HEK293 (cell line): ENCODE measurements around the gene CBLL1.

Experiments used
- CTCF ChIA-PET: fragments of 350-600 bp; formaldehyde crosslinking; extraction: SDS; loops from one replicate; lab custom pipeline; 2021; ENCODE audit warnings: antibody characterized with exemption; lab: Yijun Ruan, JAX
- POLR2A ChIA-PET: fragments of 300-600 bp; formaldehyde crosslinking; extraction: SDS; loops from one replicate; lab custom pipeline; 2020; ENCODE audit warnings: antibody characterized with exemption, inconsistent platforms; lab: Yijun Ruan, JAX
- H3K27ac ChIP-seq: fragments of 200-500 bp; sonication (Bioruptor generic); 2 replicates; pipeline ENCODE4 v1.5.1; 2014; ENCODE audit warnings: low read depth, low read length, control low read depth, inconsistent platforms; ENCODE audit errors: extremely low read depth
- H3K36me3 ChIP-seq, 2 experiments: fragments of 200-500 bp in 1 of 2; sonication (Bioruptor generic) in 1 of 2; 1 replicate in 1 of 2; 2 replicates in 1 of 2; pipeline ENCODE4 v1.5.1; 2014 to 2017; ENCODE audit warnings: inconsistent platforms in 2 of 2, low read length in 2 of 2; ENCODE audit not compliant: control insufficient read depth in 2 of 2, insufficient read depth in 1 of 2
- H3K4me1 ChIP-seq: fragments of 200-500 bp; sonication (Bioruptor generic); 2 replicates; pipeline ENCODE4 v1.5.1; 2014; ENCODE audit warnings: mild to moderate bottlenecking, low read length, inconsistent platforms; ENCODE audit not compliant: control insufficient read depth, insufficient read depth
- H3K4me3 ChIP-seq: 2 replicates; pipeline ENCODE4 v1.5.1; 2011; ENCODE audit warnings: low read depth, mild to moderate bottlenecking, control low read depth, low read length, moderate library complexity
- H3K9me3 ChIP-seq: fragments of 200-500 bp; sonication (Bioruptor generic); 2 replicates; pipeline ENCODE4 v1.5.1; 2014; ENCODE audit warnings: low read depth, low read length, inconsistent platforms; ENCODE audit not compliant: control insufficient read depth, insufficient read depth
- ZNF19 ChIP-seq: fragments of 450-650 bp; formaldehyde crosslinking; IDR thresholded peaks from 2 replicates; pipeline ENCODE4; 2016; ENCODE audit warnings: missing biosample characterization, missing genetic modification characterization, low read depth
- ZNF335 ChIP-seq: fragments of 450-650 bp; formaldehyde crosslinking; conservative IDR thresholded peaks from 2 replicates; pipeline ENCODE4 v1.5.1; 2016; ENCODE audit warnings: missing biosample characterization, missing genetic modification characterization
- ZNF404 ChIP-seq: fragments of 450-650 bp; formaldehyde crosslinking; IDR thresholded peaks from 2 replicates; pipeline ENCODE4 v1.5.1; 2017; ENCODE audit warnings: missing biosample characterization, missing genetic modification characterization
- ZNF555 ChIP-seq: fragments of 450-650 bp; formaldehyde crosslinking; conservative IDR thresholded peaks from 2 replicates; pipeline ENCODE4 v1.5.1; 2017; ENCODE audit warnings: missing biosample characterization, mild to moderate bottlenecking, missing genetic modification characterization, inconsistent platforms
- ZNF600 ChIP-seq: fragments of 450-650 bp; formaldehyde crosslinking; IDR thresholded peaks from 2 replicates; pipeline ENCODE4 v1.5.1; 2016; ENCODE audit warnings: missing biosample characterization, missing genetic modification characterization
- ZNF624 ChIP-seq: fragments of 450-650 bp; formaldehyde crosslinking; IDR thresholded peaks from 2 replicates; pipeline ENCODE4 v1.5.1; 2017; ENCODE audit warnings: missing biosample characterization, missing genetic modification characterization
- ZNF670 ChIP-seq: fragments of 450-650 bp; formaldehyde crosslinking; IDR thresholded peaks from 2 replicates; pipeline ENCODE4 v1.5.1; 2016; ENCODE audit warnings: missing biosample characterization, missing genetic modification characterization, low read depth
- ZNF747 ChIP-seq: fragments of 450-650 bp; formaldehyde crosslinking; IDR thresholded peaks from 2 replicates; pipeline ENCODE4 v1.5.1; 2016; ENCODE audit warnings: missing biosample characterization, missing genetic modification characterization
- ZNF777 ChIP-seq: fragments of 450-650 bp; formaldehyde crosslinking; IDR thresholded peaks from 2 replicates; pipeline ENCODE4 v1.5.1; 2017; ENCODE audit warnings: missing biosample characterization, missing genetic modification characterization, borderline replicate concordance
- ZNF837 ChIP-seq: fragments of 450-650 bp; formaldehyde crosslinking; IDR thresholded peaks from 2 replicates; pipeline ENCODE4 v1.5.1; 2016; ENCODE audit warnings: missing biosample characterization, missing genetic modification characterization
- ZXDB ChIP-seq: fragments of 450-650 bp; formaldehyde crosslinking; IDR thresholded peaks from 2 replicates; pipeline ENCODE4 v1.5.1; 2016; ENCODE audit warnings: missing biosample characterization, missing genetic modification characterization
- TF ChIP-seq, protein P1 (sequence below): fragments of 450-650 bp; formaldehyde crosslinking; IDR thresholded peaks from 2 replicates; pipeline ENCODE4 v1.5.1; 2016; ENCODE audit warnings: missing biosample characterization, missing genetic modification characterization, borderline replicate concordance
- TF ChIP-seq, protein P2 (sequence below): fragments of 450-650 bp; formaldehyde crosslinking; IDR thresholded peaks from 2 replicates; pipeline ENCODE4 v1.5.1; 2016; ENCODE audit warnings: missing biosample characterization, missing genetic modification characterization, low read depth
- TF ChIP-seq, protein P3 (sequence below): fragments of 450-650 bp; formaldehyde crosslinking; IDR thresholded peaks from 2 replicates; pipeline ENCODE4 v1.5.1; 2017; ENCODE audit warnings: missing biosample characterization, missing genetic modification characterization
- TF ChIP-seq, protein P4 (sequence below): fragments of 450-650 bp; formaldehyde crosslinking; IDR thresholded peaks from 2 replicates; pipeline ENCODE4 v1.5.1; 2016; ENCODE audit warnings: missing biosample characterization, missing genetic modification characterization
- TF ChIP-seq, protein P5 (sequence below): fragments of 450-650 bp; formaldehyde crosslinking; IDR thresholded peaks from 2 replicates; pipeline ENCODE4 v1.5.1; 2016; ENCODE audit warnings: missing biosample characterization, missing genetic modification characterization
- TF ChIP-seq, protein P6 (sequence below): fragments of 450-650 bp; formaldehyde crosslinking; IDR thresholded peaks from 2 replicates; pipeline ENCODE4 v1.5.1; 2016; ENCODE audit warnings: missing biosample characterization, missing genetic modification characterization
- TF ChIP-seq, protein P7 (sequence below): fragments of 450-650 bp; formaldehyde crosslinking; conservative IDR thresholded peaks from 2 replicates; pipeline ENCODE4 v1.5.1; 2016; ENCODE audit warnings: low read depth, missing biosample characterization, missing genetic modification characterization

Gene CBLL1

DNA sequence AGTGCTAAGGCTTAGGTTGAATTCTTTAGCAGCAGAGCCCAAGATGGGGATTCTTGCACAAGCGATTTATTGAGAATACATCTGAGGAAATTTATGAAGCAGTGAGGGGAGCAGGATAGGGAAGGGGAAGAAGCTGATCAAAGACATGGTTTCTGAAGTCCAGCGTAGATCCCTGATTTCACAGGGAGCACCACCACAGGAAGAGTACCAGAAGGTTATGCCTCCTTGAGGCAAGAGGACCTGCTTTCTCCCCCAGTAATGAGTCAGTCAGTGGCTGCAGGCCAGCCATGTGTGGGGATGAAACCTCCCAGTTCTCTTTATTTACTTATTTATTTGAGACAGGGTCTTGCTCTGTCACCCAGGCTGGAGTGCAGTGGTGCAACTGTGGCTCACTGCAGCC is 35.0 kb upstream of the CBLL1 start (continued):
- TF ChIP-seq, protein P1, sequence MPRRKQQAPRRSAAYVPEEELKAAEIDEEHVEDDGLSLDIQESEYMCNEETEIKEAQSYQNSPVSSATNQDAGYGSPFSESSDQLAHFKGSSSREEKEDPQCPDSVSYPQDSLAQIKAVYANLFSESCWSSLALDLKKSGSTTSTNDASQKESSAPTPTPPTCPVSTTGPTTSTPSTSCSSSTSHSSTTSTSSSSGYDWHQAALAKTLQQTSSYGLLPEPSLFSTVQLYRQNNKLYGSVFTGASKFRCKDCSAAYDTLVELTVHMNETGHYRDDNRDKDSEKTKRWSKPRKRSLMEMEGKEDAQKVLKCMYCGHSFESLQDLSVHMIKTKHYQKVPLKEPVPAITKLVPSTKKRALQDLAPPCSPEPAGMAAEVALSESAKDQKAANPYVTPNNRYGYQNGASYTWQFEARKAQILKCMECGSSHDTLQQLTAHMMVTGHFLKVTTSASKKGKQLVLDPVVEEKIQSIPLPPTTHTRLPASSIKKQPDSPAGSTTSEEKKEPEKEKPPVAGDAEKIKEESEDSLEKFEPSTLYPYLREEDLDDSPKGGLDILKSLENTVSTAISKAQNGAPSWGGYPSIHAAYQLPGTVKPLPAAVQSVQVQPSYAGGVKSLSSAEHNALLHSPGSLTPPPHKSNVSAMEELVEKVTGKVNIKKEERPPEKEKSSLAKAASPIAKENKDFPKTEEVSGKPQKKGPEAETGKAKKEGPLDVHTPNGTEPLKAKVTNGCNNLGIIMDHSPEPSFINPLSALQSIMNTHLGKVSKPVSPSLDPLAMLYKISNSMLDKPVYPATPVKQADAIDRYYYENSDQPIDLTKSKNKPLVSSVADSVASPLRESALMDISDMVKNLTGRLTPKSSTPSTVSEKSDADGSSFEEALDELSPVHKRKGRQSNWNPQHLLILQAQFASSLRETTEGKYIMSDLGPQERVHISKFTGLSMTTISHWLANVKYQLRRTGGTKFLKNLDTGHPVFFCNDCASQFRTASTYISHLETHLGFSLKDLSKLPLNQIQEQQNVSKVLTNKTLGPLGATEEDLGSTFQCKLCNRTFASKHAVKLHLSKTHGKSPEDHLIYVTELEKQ (tag by site-specific recombination) = no peak
- TF ChIP-seq ZNF600 = no peak
- TF ChIP-seq, protein P2, sequence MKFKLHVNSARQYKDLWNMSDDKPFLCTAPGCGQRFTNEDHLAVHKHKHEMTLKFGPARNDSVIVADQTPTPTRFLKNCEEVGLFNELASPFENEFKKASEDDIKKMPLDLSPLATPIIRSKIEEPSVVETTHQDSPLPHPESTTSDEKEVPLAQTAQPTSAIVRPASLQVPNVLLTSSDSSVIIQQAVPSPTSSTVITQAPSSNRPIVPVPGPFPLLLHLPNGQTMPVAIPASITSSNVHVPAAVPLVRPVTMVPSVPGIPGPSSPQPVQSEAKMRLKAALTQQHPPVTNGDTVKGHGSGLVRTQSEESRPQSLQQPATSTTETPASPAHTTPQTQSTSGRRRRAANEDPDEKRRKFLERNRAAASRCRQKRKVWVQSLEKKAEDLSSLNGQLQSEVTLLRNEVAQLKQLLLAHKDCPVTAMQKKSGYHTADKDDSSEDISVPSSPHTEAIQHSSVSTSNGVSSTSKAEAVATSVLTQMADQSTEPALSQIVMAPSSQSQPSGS (tag by site-specific recombination) = no peak

DNA sequence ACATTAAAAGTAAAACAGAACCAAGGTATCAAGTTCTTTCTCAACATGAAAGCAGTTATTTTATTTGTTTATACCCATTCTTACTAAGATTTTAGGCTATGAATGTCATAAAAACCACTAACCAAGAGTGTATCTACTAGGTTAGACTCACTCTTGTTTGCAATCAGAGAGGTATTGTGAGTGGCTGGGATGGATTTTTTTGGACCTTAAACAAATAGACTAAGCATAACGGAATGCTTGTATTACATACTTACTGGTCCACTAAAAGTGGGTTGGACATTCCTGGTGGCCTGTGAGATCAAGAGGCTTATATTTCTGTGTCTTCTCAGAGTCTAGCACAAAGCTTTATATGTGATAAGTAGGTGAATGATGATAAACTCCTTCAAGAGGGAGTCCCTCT is 32.6 kb upstream of the CBLL1 start:
- Histone ChIP-seq H3K4me1 (no peaks in the 10 kb centered on the region), H3K4me3 (no peak overlapping the region), H3K9me3 (no peaks in the 10 kb centered on the region), H3K27ac (no peak overlapping the region), H3K36me3 (no peaks in the 10 kb centered on the region)
- ChIA-PET CTCF (interaction anchor here (0.5 to 1.2 kb wide), 4 partner anchors 15 to 764 kb away, joined by 3 to 4 read pairs (median 3); no protein-coding TSS in a partner anchor), POLR2A (interaction anchor here (0.6 kb wide), 1 partner anchor 41 kb away, joined by 3 read pairs; no protein-coding TSS in a partner anchor)
- no peak for TF ChIP-seq ZNF335 (tag by site-specific recombination)
- TF ChIP-seq ZNF747 (tag by site-specific recombination) = no peak
- TF ChIP-seq ZNF670 (tag by site-specific recombination) = no peak
- no peak for TF ChIP-seq ZXDB (tag by site-specific recombination)
- TF ChIP-seq ZNF19 = no peak
- no peak for TF ChIP-seq ZNF624 (tag by site-specific recombination)
- TF ChIP-seq ZNF555 (tag by site-specific recombination) = no peak
- no peak for TF ChIP-seq ZNF777

DNA sequence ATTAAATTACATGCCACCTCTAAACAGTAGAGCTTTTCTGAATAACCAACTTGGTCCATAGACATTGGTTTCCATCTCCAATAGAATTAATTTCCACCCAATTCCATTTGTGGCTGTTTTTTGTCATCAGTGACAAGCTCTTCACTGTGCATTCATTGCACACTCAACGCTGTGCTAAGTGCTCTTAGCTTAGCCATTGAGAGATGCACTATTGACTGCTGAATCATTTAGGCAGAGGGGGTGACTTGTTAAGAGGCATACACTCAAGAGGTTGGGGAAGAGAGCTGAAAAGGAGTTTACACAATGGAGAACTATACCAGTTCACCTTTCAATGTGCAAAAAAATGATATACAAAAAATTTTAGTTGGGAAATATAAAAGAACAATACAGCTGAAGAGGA is 31.9 kb upstream of the CBLL1 start:
- CTCF ChIA-PET = interaction anchor here (0.5 to 1.2 kb wide), 4 partner anchors 12 to 765 kb away, joined by 3 to 4 read pairs (median 4); no protein-coding TSS in a partner anchor
- no peak overlapping the region for H3K4me3 ChIP-seq
- no peaks in the 10 kb centered on the region for H3K4me1 ChIP-seq
- H3K27ac ChIP-seq = no peak overlapping the region
- no peaks in the 10 kb centered on the region for H3K36me3 ChIP-seq
- H3K9me3 ChIP-seq = no peaks in the 10 kb centered on the region
- POLR2A ChIA-PET = interaction anchor here (0.6 kb wide), 1 partner anchor 40 kb away, joined by 3 read pairs; no protein-coding TSS in a partner anchor
- TF ChIP-seq, protein P3, sequence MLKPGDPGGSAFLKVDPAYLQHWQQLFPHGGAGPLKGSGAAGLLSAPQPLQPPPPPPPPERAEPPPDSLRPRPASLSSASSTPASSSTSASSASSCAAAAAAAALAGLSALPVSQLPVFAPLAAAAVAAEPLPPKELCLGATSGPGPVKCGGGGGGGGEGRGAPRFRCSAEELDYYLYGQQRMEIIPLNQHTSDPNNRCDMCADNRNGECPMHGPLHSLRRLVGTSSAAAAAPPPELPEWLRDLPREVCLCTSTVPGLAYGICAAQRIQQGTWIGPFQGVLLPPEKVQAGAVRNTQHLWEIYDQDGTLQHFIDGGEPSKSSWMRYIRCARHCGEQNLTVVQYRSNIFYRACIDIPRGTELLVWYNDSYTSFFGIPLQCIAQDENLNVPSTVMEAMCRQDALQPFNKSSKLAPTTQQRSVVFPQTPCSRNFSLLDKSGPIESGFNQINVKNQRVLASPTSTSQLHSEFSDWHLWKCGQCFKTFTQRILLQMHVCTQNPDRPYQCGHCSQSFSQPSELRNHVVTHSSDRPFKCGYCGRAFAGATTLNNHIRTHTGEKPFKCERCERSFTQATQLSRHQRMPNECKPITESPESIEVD (tag by site-specific recombination) = no peak
- TF ChIP-seq, protein P4, sequence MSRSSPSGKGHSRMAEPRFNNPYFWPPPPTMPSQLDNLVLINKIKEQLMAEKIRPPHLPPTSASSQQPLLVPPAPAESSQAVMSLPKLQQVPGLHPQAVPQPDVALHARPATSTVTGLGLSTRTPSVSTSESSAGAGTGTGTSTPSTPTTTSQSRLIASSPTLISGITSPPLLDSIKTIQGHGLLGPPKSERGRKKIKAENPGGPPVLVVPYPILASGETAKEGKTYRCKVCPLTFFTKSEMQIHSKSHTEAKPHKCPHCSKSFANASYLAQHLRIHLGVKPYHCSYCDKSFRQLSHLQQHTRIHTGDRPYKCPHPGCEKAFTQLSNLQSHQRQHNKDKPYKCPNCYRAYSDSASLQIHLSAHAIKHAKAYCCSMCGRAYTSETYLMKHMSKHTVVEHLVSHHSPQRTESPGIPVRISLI (tag by site-specific recombination) = no peak
- TF ChIP-seq, protein P5, sequence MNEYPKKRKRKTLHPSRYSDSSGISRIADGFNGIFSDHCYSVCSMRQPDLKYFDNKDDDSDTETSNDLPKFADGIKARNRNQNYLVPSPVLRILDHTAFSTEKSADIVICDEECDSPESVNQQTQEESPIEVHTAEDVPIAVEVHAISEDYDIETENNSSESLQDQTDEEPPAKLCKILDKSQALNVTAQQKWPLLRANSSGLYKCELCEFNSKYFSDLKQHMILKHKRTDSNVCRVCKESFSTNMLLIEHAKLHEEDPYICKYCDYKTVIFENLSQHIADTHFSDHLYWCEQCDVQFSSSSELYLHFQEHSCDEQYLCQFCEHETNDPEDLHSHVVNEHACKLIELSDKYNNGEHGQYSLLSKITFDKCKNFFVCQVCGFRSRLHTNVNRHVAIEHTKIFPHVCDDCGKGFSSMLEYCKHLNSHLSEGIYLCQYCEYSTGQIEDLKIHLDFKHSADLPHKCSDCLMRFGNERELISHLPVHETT (tag by site-specific recombination) = no peak
- TF ChIP-seq, protein P6, sequence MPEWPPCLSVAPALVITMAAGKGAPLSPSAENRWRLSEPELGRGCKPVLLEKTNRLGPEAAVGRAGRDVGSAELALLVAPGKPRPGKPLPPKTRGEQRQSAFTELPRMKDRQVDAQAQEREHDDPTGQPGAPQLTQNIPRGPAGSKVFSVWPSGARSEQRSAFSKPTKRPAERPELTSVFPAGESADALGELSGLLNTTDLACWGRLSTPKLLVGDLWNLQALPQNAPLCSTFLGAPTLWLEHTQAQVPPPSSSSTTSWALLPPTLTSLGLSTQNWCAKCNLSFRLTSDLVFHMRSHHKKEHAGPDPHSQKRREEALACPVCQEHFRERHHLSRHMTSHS (tag by site-specific recombination) = no peak
- no peak for TF ChIP-seq ZNF404 (tag by site-specific recombination)
- no peak for TF ChIP-seq ZNF837 (tag by site-specific recombination)
- TF ChIP-seq, protein P7, sequence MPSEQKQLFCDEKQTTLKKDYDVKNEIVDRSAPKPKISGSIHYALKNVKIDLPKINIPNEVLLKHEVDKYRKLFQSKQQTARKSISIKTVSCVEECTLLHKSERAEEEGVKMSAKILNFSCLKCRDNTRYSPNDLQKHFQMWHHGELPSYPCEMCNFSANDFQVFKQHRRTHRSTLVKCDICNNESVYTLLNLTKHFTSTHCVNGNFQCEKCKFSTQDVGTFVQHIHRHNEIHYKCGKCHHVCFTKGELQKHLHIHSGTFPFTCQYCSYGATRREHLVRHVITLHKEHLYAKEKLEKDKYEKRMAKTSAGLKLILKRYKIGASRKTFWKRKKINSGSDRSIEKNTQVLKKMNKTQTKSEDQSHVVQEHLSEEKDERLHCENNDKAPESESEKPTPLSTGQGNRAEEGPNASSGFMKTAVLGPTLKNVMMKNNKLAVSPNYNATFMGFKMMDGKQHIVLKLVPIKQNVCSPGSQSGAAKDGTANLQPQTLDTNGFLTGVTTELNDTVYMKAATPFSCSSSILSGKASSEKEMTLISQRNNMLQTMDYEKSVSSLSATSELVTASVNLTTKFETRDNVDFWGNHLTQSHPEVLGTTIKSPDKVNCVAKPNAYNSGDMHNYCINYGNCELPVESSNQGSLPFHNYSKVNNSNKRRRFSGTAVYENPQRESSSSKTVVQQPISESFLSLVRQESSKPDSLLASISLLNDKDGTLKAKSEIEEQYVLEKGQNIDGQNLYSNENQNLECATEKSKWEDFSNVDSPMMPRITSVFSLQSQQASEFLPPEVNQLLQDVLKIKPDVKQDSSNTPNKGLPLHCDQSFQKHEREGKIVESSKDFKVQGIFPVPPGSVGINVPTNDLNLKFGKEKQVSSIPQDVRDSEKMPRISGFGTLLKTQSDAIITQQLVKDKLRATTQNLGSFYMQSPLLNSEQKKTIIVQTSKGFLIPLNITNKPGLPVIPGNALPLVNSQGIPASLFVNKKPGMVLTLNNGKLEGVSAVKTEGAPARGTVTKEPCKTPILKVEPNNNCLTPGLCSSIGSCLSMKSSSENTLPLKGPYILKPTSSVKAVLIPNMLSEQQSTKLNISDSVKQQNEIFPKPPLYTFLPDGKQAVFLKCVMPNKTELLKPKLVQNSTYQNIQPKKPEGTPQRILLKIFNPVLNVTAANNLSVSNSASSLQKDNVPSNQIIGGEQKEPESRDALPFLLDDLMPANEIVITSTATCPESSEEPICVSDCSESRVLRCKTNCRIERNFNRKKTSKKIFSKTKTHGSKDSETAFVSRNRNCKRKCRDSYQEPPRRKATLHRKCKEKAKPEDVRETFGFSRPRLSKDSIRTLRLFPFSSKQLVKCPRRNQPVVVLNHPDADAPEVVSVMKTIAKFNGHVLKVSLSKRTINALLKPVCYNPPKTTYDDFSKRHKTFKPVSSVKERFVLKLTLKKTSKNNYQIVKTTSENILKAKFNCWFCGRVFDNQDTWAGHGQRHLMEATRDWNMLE (tag by site-specific recombination) = no peak
